GM19193 (cell line): ENCODE data around the gene PRKG2.

Experiments used
- POLR2A ChIP-seq: IDR thresholded peaks from 4 replicates; pipeline ENCODE4 v1.6.1; 2011; ENCODE audit not compliant: insufficient read depth, insufficient read length; ENCODE audit errors: extremely low read depth

PRKG2 gene

DNA sequence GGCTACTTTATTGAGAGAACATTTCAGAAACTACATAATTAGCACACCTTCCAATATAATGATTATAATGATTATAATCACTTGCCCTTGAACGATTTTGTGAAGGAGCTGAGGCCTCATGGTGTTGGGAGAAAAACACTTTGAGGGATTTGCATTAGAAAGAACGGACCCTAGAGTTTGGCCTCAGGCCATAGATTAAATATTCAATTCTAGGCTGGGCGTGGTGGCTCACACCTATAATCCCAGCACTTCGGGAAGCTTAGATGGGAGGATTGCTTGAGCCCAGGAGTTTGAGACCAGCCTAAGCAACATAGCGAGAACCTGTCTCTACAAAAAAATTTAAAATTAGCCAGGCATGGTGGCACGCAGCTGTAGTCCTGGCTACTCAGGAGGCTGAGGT is 12.9 kb upstream of the PRKG2 start:
- no peak for TF ChIP-seq POLR2A

DNA sequence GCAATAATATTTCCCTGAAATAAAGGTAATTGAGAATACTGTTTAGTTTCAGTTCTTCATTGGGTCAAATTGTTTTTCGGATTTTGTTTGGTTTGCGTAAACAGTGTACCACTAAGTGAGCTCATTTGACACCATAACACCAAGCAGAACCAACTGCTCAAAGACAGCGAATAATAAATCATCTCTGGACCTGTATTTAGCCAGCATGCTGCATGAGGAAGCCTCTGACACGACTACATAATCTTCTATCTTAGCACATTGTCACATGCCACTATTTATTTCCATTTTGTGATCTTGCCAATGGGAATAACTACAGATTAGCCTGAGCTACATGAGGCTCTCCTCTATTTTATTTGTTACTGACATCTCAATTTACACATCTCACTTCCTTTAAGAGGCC is 12.1 kb upstream of the PRKG2 start:
- TF ChIP-seq POLR2A, result no peak

DNA sequence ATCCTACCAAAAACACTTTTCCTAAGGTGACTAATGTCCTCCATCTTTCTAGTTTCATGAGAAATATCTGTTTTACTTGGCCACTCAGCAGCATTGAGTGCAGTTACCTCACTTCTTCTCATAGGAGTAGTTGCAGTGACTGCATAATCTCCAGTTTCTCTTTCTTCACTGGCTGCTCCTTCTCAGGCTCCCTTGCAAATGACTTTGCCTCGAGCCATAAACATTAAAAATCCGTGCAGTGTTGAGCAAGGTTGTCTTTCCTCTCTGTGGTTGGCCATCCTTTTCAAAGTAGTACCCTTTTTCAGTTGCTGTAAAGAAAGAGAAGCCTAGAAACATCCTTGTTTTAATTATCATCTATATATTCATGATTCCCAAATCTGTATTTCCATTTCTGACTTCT is 10.2 kb upstream of the PRKG2 start:
- no peak for TF ChIP-seq POLR2A

DNA sequence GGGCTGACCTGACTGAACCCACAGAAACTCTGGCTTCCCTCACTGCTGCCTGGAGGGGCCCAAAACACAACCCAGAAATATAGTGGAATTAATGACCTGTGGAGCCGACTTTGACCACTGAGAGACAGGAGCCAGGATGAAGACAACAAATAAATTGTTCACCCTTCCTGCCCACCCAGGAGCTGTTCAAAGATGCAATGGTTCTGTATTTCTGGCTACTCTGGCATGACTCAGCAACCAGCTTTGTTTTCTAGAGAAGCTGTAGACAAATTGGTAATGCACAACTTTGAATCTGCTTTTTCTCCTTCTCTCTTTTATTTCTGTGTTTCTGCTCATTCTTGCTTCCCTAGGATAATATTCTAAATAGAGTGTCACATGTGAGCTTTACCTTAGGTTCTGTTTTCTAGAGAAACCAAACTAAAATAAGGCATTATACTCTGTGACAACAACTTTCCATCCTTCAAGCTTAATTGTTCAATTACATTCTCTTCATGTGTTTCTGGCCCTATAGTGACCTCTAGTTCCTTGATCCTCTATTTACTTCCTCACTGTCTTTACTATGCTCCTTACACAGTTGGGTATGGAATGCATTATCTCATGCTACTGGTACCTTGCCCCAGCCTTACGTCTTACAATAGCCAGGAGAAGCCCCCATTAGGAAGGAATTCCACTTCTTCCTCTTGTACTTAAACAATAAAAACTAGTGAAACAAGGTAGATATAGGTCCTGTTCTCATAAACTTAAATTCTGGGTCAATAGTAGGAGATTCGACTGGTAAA is 6.5 kb upstream of the PRKG2 start:
- no peak for TF ChIP-seq POLR2A

DNA sequence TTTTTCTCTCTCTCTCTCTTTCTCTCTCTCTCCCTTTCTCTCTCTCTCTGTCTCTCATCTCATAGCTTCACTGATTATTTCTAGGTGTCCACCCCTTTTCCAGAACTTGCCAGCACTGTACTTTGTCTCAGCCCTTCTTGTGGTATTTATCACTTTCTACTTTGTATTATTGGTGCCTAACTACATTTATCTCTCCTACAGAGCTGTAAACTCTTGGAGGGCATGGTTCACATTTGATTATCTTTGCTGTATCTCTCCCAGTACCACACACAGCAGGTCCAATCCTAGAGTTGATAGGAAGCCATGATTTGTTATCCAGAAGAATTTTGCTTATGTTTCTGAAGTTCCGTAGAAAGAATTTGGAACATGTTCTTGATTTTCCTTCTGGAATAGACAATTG is 5.2 kb upstream of the PRKG2 start:
- no peak for TF ChIP-seq POLR2A

DNA sequence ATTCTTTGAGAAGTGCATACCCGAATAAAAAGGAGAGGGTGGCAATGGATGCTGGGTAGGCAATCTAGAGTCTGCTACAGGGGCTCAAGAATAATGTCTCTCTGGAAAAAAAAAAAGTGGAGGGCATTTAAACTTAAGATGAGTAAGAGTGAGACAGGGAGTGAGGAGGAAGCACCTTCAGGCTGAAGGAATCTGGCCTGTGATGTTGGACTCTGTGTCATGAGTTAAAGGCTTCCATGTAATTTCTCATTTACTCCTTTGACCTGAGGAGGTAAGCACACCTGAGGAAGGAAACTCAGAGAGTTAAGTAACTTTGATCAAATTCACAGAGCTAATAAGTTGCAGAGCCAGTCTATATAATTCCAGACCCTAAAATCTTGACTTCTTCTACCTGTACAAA is 3.2 kb upstream of the PRKG2 start:
- TF ChIP-seq POLR2A, result no peak

DNA sequence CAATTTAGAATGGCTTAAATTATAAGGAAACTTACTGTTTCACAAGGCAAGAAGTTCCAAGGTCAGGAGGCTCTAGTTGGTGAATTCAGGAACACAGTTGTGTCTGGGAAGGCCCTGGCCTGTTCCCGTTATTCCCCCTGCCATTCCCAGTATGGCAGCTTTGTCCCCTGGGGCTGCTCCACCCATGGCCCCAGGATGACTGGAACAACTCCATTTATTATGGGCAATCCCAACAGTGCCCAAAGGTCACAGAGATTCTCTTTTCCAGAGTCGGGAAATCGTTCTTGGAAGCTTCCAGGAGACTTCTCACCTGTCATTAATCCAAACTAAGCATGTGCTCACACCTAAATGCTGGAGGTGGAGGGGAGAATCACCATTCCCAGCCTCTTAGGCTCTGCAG is 2.8 kb upstream of the PRKG2 start:
- no peak for TF ChIP-seq POLR2A

DNA sequence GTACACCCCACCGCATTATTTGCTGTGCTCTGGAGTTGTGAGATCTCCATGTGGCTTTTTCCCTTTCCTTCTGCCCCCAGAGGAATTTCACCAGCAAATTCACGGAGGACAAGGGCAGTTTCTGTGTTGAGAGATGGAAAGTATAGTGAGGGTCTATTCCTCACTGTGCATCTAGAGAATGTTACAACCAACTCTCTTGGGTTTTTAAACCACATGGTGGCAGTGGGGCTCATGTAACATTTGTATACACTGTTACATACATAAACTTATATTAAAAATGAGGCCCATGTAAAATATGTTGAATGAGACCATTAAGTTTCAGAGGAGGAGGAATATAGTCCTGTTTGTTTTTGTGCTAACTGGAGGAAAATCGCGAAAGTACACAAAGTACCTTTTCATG is 909 bp upstream of the PRKG2 start:
- no peak for TF ChIP-seq POLR2A

DNA sequence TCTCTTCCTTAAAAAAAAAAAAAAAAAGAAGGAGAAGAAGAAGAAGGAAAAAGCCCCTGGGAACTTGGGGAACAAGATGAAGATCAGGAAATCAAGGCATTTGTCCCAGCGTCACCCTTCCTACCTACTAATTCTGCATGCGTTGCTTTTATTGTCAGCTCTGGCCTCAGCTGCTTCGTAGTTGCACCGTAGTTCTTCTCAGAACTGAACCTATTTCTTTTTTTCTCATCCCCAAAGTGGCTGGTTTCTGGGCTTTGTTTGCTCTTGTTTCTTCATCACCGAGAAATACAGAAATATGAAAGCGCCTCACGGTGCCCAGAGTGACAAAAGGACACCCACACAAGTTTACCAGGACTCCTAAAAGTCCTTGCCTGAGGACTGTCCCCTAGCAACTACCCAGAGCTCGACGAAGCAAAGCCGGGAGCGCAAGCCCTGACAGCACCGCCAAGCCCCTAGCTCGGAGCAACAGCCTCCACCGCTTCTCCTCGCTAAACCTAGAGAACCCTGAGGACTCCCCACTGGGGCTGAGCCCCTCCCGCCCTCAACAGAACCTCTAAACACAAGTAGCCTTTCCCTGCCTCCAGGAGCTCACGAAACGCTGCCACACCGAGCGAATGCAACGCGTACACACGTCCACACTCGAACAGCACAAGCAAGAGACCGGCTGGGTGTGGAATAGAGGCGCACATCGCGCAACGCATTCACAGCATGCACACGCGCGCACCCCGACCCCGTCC is 710 bp downstream of the PRKG2 start:
- no peak for TF ChIP-seq POLR2A

DNA sequence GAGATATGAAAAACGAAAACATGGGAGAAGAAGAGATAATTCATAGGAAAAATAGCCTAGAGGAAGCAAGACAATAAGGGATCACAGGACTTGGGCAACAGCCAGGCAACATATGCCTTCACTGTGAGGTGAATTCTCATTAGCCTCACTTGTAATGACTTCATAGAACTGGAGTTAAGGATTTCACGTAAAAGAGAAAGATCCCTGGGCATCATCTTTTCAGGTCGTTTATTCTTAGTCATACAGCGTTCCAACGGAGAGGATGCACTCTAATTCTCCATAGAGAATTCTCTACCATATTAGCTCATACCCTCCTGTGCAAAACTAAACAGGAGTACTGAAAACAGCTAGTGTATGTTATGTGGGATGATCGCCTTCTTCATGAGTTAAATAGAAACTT is 1.4 kb downstream of the PRKG2 start:
- no peak for TF ChIP-seq POLR2A

DNA sequence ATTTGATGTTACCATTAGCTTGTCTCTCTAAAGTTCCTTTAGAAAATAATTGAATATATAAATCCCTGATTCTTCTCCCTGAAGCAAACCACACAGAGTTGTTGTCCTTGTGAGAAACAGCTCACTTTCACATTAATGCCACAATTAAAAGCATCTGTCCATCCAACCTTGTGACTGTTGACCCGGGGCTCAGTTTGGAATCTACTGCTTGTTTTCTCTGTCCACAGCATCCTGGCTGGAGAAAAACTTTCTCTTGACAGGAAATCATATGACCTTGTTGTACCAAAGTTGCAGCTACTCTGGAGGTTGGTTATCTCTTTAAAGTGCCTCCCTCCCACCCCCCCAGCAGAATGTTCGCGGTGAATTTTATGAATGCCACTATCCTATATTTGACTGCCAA is 3.1 kb downstream of the PRKG2 start:
- no peak for TF ChIP-seq POLR2A

DNA sequence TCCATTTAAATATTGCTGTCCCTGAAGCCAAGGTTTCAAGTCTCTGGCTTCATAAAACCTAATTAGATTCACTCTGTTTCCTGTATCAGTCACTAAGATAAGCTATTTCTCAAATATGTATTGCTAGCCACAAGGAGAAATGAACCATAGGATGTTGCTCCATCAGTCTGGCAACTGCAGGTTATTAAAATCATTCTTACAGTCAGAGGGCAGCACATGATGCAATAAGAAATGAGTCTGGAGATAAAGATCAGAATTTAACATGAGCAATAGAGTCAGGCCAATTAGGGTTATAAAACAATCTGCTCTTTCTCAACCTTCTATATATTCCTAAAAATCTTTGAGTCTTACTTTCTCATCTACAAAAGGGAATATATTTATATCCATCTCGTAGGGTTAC is 7.2 kb downstream of the PRKG2 start:
- no peak for TF ChIP-seq POLR2A

DNA sequence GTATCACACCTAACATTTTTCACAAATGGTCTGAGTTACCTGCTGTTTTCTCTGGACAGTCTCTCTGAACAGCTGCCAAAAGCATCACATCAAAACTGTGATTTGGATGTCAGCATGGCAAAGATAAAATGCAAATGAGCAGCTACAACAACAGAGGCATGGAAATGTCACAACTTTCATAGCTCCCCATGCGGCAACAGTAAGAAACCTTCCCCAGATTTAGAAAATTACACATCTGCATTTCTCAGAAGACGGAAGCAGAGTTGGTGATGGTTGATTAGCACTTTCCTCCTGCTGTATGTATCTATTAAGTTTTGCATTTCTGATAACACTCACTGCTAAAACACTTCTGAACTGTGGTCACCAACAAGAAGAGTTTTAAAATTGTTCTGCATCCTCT is 9.7 kb downstream of the PRKG2 start:
- TF ChIP-seq POLR2A, result no peak

DNA sequence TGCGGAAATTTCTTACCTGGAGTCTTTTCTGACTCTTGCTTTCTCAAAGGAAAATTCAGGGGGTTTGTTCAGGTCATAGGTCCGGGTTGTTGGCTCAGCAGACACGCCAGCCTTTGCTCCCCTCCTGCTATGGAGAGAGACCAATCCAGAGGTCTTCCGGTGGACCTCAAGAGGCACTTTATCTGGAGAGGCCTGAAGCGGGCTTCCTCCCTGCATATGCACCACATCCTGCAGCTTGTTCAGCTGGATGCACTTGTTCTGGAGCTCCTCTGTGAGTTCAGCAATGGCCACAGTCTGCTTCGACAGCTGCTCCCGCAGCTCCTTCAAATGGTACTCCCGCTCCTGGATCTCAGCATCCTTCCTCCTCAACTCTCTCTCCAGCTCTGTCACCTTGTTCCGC is 10.5 kb downstream of the PRKG2 start:
- no peak for TF ChIP-seq POLR2A

DNA sequence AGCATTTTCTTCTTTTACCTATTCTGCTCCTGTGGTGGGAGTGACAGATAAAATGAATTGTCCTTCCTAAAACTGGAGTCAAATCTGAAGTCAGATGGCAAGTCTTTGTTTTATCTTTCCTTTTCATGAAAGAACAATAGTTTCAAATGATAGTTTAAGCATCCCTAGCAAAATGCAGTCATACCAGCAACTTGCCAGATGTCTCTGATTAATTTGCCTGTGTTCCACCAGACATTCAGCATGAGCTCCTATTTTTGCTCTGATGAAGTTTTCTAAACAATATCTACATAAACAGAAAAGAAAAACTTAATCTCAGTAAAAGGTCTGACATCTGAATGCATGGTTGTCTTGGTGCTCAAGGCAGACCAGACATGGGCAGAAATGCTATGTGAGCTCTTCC is 15.2 kb downstream of the PRKG2 start:
- no peak for TF ChIP-seq POLR2A

DNA sequence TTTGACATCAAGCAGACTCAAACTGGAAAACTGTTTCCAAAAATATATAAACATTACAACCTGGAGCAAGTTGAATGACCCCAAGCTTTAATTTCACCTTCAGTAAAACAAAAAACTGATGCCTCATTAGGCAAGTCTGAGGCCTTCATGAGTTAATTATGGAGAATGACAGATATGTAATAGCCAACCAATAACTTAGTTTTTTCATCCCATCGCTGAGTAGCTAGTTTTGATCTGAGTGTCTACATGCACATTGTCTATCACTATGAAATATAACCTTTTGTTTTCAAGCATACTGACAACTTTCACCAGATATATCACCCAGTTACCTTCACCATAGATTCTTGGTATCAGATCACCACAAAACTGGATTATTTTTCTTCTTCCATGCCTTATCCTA is 16.4 kb downstream of the PRKG2 start:
- no peak for TF ChIP-seq POLR2A
